Upper lobe of left lung (tissue), 6 donors: ENCODE measurements around the gene CNTRL. TPM values are rescaled to one million over a fixed set of nuclear protein-coding genes. Genes with fewer than 3 reads are reported as not detected.

ENCODE experiments used
- ATAC-seq, 2 donors: fragments of 200-7000 bp; cut with Tn5 transposase; one replicate each; pipeline ENCODE4 v1.9.1; 2022; ENCODE audit warnings: mild to moderate bottlenecking in 2 of 2, moderate library complexity in 2 of 2; ENCODE audit not compliant: low FRiP score in 2 of 2
- DNase-seq, 2 donors: peaks; one replicate each; pipeline ENCODE4 v3.0.0-alpha.2; 2019 to 2020
- H3K27ac ChIP-seq, 4 donors: fragments of 200-600 bp; sonication (generic); one replicate each; pipeline ENCODE4 v1.5.1; 2016 to 2019
- H3K27me3 ChIP-seq, 4 donors: fragments of 200-600 bp; sonication (generic); one replicate each; pipeline ENCODE4 v1.5.1; 2017 to 2019
- H3K36me3 ChIP-seq, 4 donors: fragments of 200-600 bp; sonication (generic); one replicate each; pipeline ENCODE4 v1.5.1; 2016 to 2019
- H3K4me1 ChIP-seq, 4 donors: fragments of 200-600 bp; sonication (generic); one replicate each; pipeline ENCODE4 v1.5.1; 2018 to 2019
- H3K4me3 ChIP-seq, 4 donors: fragments of 200-600 bp; sonication (generic); one replicate each; pipeline ENCODE4 v1.5.1; 2017 to 2019; ENCODE audit warnings: mild to moderate bottlenecking in 2 of 4, moderate library complexity in 1 of 4
- H3K9me3 ChIP-seq, 4 donors: fragments of 200-600 bp; sonication (generic); one replicate each; pipeline ENCODE4 v1.5.1; 2018 to 2019
- CTCF ChIP-seq, 6 experiments: fragments of 450-650 bp in 4 of 6; fragments of 200-600 bp in 2 of 6; sonication (generic) in 2 of 6; IDR thresholded peaks; one replicate each; pipeline ENCODE4 v1.5.1; 2016 to 2019; ENCODE audit warnings: antibody characterized with exemption in 6 of 6
- EP300 ChIP-seq, 4 donors: sonication (generic); formaldehyde crosslinking; IDR thresholded peaks; one replicate each; pipeline ENCODE4 v1.5.1; 2017; ENCODE audit warnings: antibody characterized with exemption in 4 of 4, control low read depth in 2 of 4
- POLR2A ChIP-seq, 4 donors: fragments of 450-650 bp; IDR thresholded peaks; one replicate each; pipeline ENCODE4 v1.5.1; 2016 to 2017; ENCODE audit warnings: antibody characterized with exemption in 4 of 4, mild to moderate bottlenecking in 2 of 4
- POLR2AphosphoS5 ChIP-seq, 2 donors: sonication (generic); formaldehyde crosslinking; IDR thresholded peaks; one replicate each; pipeline ENCODE4 v1.5.1; 2017; ENCODE audit warnings: antibody characterized with exemption in 2 of 2
- WGBS, 2 donors: methylation state at CpG; one replicate each; pipeline ENCODE4 v1.1.5; 2017 to 2018; 5-methylcytosine and 5-hydroxymethylcytosine counted together
- total RNA-seq, 6 donors: library from RNA; depleted of rRNA in 4 of 6; stranded (reverse); fragments of >200 nt in 4 of 6; gene quantifications; one replicate each; pipeline versions ENCODE4 v1.1.0 to v1.2.1, GENCODE V29; 2016 to 2021
- donor health status: DM: no; HTN: no; CAD: no; lungs with moderate emphysema.
- donor health status: DM: no; HTN: yes; CAD: no; lungs with severe emphysema.

CNTRL gene
- total RNA-seq, 6 donors from 2014 or later, result 16.1 to 52.4 (median 20.4) TPM

- H3K4me1 ChIP-seq, result peaks cover 39 to 74% (median 42%) of the 10 kb centered on the region in 4 donors
- H3K4me3 ChIP-seq, result no peak overlapping the region
- DNase-seq, result no peak
- peak overlapping the region in 2 of 4 donors; percentile 12 to 33 for H3K27ac ChIP-seq
- no peaks in the 10 kb centered on the region for H3K9me3 ChIP-seq
- TF ChIP-seq EP300 (IDR thresholded peaks at IDR 0.05), result no peak
- no peak for TF ChIP-seq POLR2AphosphoS5 (IDR thresholded peaks at IDR 0.05)
- WGBS, 2 donors, result 73 to 76% methylated on average over 3 of the region's 3 CpGs
- H3K27me3 ChIP-seq, result no peaks in the 10 kb centered on the region
- ATAC-seq, result no peak
- H3K36me3 ChIP-seq, result peaks cover 0 to 64% (median 8%) of the 10 kb centered on the region in 4 donors
Observed at GRCh38 chr9:121182101-121182836, 107.5 kb downstream of the CNTRL start.

- no peak for ATAC-seq
- no peak overlapping the region for H3K4me3 ChIP-seq
- H3K27me3 ChIP-seq, result no peaks in the 10 kb centered on the region
- no peaks in the 10 kb centered on the region for H3K9me3 ChIP-seq
- H3K27ac ChIP-seq, result peak overlapping the region in 1 of 4 donors; percentile 33
- TF ChIP-seq POLR2AphosphoS5 (IDR thresholded peaks at IDR 0.05), result no peak
- no peak for TF ChIP-seq CTCF (IDR thresholded peaks at IDR 0.05)
- no peak for TF ChIP-seq POLR2A (IDR thresholded peaks at IDR 0.05)
- TF ChIP-seq EP300 (IDR thresholded peaks at IDR 0.05), result no peak
- peaks cover 0 to 58% (median 7%) of the 10 kb centered on the region in 4 donors for H3K36me3 ChIP-seq
- no peak for DNase-seq
- peaks cover 46 to 80% (median 50%) of the 10 kb centered on the region in 4 donors for H3K4me1 ChIP-seq
Observed at GRCh38 chr9:121182989-121183388, 108.2 kb downstream of the CNTRL start.

- no peaks in the 10 kb centered on the region for H3K27me3 ChIP-seq
- no peaks in the 10 kb centered on the region for H3K9me3 ChIP-seq
- H3K27ac ChIP-seq, result peak overlapping the region in 1 of 4 donors; percentile 10
- H3K4me1 ChIP-seq, result peaks cover 46 to 82% (median 51%) of the 10 kb centered on the region in 4 donors
- no peak for ATAC-seq
- no peak for DNase-seq
- H3K36me3 ChIP-seq, result peaks cover 0 to 52% (median 7%) of the 10 kb centered on the region in 4 donors
- WGBS, 2 donors, result 80 to 88% methylated on average over 3 of the region's 3 CpGs
- H3K4me3 ChIP-seq, result no peak overlapping the region
- TF ChIP-seq EP300 (IDR thresholded peaks at IDR 0.05) (no peak), POLR2AphosphoS5 (IDR thresholded peaks at IDR 0.05) (no peak), CTCF (IDR thresholded peaks at IDR 0.05) (no peak), POLR2A (IDR thresholded peaks at IDR 0.05) (no peak)
Observed at GRCh38 chr9:121183666-121184423, 109.1 kb downstream of the CNTRL start.

- H3K9me3 ChIP-seq, result no peaks in the 10 kb centered on the region
- no peak for DNase-seq
- no peak overlapping the region for H3K4me3 ChIP-seq
- no peak overlapping the region for H3K27ac ChIP-seq
- H3K27me3 ChIP-seq, result no peaks in the 10 kb centered on the region
- H3K4me1 ChIP-seq, result peaks cover 46 to 82% (median 53%) of the 10 kb centered on the region in 4 donors
- no peak for ATAC-seq
- no peak for TF ChIP-seq EP300 (IDR thresholded peaks at IDR 0.05)
- no peak for TF ChIP-seq CTCF (IDR thresholded peaks at IDR 0.05)
- no peak for TF ChIP-seq POLR2A (IDR thresholded peaks at IDR 0.05)
- TF ChIP-seq POLR2AphosphoS5 (IDR thresholded peaks at IDR 0.05), result no peak
- H3K36me3 ChIP-seq, result peaks cover 0 to 50% (median 7%) of the 10 kb centered on the region in 4 donors
Observed at GRCh38 chr9:121184463-121184862, 109.7 kb downstream of the CNTRL start.

GRCh38 chr9:121185178-121185745 is 110.5 kb downstream of the CNTRL start:
- peak in 1 of 2 donors; percentile 55 for ATAC-seq
- peaks cover 0 to 43% (median 7%) of the 10 kb centered on the region in 4 donors for H3K36me3 ChIP-seq
- peaks cover 46 to 85% (median 55%) of the 10 kb centered on the region in 4 donors for H3K4me1 ChIP-seq

More at GRCh38 chr9:121185178-121185745, 110.5 kb downstream of the CNTRL start:
- no peak for TF ChIP-seq CTCF (IDR thresholded peaks at IDR 0.05)
- no peak for TF ChIP-seq EP300 (IDR thresholded peaks at IDR 0.05)
- no peak for TF ChIP-seq POLR2A (IDR thresholded peaks at IDR 0.05)
- no peak for TF ChIP-seq POLR2AphosphoS5 (IDR thresholded peaks at IDR 0.05)
- H3K9me3 ChIP-seq, result no peaks in the 10 kb centered on the region
- H3K27me3 ChIP-seq, result no peaks in the 10 kb centered on the region
- no peak overlapping the region for H3K27ac ChIP-seq
- DNase-seq, result no peak
- WGBS, 2 donors, result 44 to 65% methylated on average over 3 of the region's 3 CpGs
- no peak overlapping the region for H3K4me3 ChIP-seq
